Mammary epithelial cell (primary cell): ENCODE measurements around the gene AUTS2.

ENCODE experiments used
- CTCF ChIP-seq, 2 donors: IDR thresholded peaks in 1 of 2; conservative IDR thresholded peaks in 1 of 2; 2 replicates each; pipeline ENCODE4 v1.5.1; 2011 to 2012; ENCODE audit warnings: inconsistent platforms in 2 of 2, low read length in 2 of 2, mild to moderate bottlenecking in 2 of 2, control low read depth in 1 of 2, low read depth in 1 of 2; ENCODE audit not compliant: insufficient read depth in 1 of 2; ENCODE audit errors: extremely low read depth in 1 of 2
- EZH2 ChIP-seq: IDR thresholded peaks from 2 replicates; pipeline ENCODE4 v1.6.1; 2012; ENCODE audit warnings: low read length, inconsistent platforms, borderline replicate concordance

DNA sequence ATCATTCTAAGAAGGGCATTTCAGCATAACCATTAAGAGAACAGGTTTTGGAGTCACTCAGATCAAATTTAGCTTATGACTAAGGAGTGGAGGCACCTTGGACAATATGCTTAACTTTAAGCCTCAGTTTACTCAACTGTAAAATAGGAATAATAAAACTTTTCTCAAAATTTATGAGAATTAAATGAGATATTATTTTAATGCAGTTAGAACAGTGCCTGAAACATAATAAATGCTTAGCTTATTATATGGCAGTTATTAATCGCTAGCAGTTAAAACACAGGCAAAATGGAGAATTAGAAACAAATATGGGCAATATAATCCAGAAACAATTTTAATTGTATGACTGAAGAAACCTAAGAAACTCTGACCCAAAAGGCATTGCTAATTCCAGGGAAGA, 2.9 kb upstream of the AUTS2 start:
- TF ChIP-seq CTCF (conservative IDR thresholded peaks at IDR 0.05 in 1 of 2, IDR thresholded peaks at IDR 0.05 in 1 of 2; ENCODE audit: extremely low read depth in 1 of 2, insufficient read depth in 1 of 2, low read depth in 1 of 2, low read length in 2 of 2) (no peak), EZH2 (no peak)
